ENCODE results near the gene RAPGEF2. TPM values are rescaled to one million over a fixed set of nuclear protein-coding genes. Genes with fewer than 3 reads are reported as not detected.
"Not testable (repeated sequence)": the region's sequence is repeated elsewhere in the genome, so short reads cannot be mapped to it uniquely, and the experiment has no call there.

The RAPGEF2 gene
- total RNA-seq, 2 donors from 2014 or later: 38.2 to 46.7 TPM

DNA sequence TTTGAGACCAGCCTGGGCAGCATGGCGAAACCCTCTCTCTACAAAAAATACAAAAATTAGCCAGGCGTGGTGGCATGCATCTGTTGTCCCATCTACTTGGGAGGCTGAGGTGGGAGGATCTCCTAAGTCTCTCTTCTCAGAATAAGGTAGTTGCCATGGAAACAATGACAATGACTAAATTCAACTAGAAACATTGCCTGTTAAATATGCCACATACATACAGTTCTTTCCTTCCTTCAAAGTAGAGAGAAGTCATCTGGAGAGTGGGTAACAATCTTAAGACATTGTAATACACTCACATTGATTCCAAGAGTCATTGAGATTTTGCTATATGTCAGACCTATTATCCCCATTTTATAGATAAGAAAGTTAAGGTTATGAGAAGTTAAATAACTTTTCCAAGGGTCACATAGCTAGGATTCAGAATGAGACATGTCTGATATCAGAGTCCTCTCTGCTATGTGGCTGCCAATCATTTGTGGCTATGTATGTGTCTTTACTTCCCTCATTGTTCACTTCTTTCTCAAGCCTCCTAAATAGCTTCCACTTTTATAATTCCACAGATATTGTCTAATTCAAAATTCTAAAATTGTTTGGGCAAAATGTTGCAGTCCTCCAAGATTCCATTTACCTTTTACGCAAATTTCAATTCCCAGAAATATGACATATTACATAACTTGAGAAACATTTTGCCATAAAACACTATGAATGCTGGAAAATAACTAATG, 37.2 kb upstream of the RAPGEF2 start:
- Histone ChIP-seq H3K4me1 (peaks cover 5% of the 10 kb centered on the region), H3K36me3 (replicated peaks in 1 of 2; ENCODE audit: insufficient read depth in 1 of 2, low read depth in 2 of 2) (no peaks in the 10 kb centered on the region), H3K4me3 (no peak overlapping the region), H3K9me3 (no peaks in the 10 kb centered on the region), H3K27me3 (no peaks in the 10 kb centered on the region), H3K27ac (no peak overlapping the region)
- 97 to 100% methylated on average over 3 of the region's 3 CpGs for WGBS, 2 donors
- DNase-seq (no peak), ATAC-seq (no peak)
- intact Hi-C loops (cut with DNase I): no loop called here
- TF ChIP-seq, protein P1, sequence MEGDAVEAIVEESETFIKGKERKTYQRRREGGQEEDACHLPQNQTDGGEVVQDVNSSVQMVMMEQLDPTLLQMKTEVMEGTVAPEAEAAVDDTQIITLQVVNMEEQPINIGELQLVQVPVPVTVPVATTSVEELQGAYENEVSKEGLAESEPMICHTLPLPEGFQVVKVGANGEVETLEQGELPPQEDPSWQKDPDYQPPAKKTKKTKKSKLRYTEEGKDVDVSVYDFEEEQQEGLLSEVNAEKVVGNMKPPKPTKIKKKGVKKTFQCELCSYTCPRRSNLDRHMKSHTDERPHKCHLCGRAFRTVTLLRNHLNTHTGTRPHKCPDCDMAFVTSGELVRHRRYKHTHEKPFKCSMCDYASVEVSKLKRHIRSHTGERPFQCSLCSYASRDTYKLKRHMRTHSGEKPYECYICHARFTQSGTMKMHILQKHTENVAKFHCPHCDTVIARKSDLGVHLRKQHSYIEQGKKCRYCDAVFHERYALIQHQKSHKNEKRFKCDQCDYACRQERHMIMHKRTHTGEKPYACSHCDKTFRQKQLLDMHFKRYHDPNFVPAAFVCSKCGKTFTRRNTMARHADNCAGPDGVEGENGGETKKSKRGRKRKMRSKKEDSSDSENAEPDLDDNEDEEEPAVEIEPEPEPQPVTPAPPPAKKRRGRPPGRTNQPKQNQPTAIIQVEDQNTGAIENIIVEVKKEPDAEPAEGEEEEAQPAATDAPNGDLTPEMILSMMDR (IDR thresholded peaks at IDR 0.05): no peak
- no peak for TF ChIP-seq POLR2A (IDR thresholded peaks at IDR 0.05)

DNA sequence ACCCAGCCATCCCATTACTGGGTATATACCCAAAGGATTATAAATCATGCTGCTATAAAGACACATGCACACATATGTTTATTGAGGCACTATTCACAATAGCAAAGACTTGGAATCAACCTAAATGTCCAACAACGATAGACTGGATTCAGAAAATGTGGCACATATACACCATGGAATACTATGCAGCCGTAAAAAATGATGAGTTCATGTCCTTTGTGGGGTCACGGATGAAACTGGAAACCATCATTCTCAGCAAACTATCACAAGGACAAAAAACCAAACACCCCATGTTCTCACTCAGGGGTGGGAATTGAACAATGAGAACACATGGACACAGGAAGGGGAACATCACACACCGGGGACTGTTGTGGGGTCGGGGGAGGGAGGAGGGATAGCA, 34.7 kb upstream of the RAPGEF2 start:
- intact Hi-C loops (cut with DNase I); H3K27me3 ChIP-seq; H3K27ac ChIP-seq; DNase-seq; H3K36me3 ChIP-seq (replicated peaks in 1 of 2; ENCODE audit: insufficient read depth in 1 of 2, low read depth in 2 of 2); ATAC-seq; H3K4me3 ChIP-seq; H3K4me1 ChIP-seq; H3K9me3 ChIP-seq: not testable (repeated sequence)
- 90 to 93% methylated on average over 3 to 5 of the region's 5 CpGs for WGBS, 2 donors

DNA sequence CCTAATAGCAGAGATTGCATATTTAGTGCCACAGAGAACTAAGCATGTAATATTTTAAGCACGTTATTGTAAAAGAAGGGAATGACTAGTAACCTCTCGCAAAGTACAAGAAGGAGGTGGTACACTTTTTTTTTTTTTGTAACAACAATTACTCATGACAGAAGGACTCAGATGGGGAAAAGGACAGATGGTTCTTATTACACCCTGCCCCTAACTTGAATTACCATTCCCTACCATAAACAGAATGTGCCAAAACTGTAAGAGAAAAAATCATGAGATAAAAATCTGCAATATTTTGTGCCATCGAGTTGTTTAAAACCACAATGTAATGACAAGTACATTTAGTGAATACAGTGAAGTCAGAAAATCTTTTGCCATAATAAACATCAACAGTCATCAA, 33.0 kb upstream of the RAPGEF2 start:
- WGBS, 2 donors: 75 to 79% methylated on average over 3 of the region's 3 CpGs
- DNase-seq (no peak), ATAC-seq (no peak)
- Histone ChIP-seq H3K36me3 (replicated peaks in 1 of 2; ENCODE audit: insufficient read depth in 1 of 2, low read depth in 2 of 2) (no peaks in the 10 kb centered on the region), H3K27ac (no peak overlapping the region), H3K9me3 (no peaks in the 10 kb centered on the region), H3K4me1 (peaks cover 5% of the 10 kb centered on the region), H3K27me3 (no peaks in the 10 kb centered on the region), H3K4me3 (no peak overlapping the region)
- no peak for TF ChIP-seq POLR2A (IDR thresholded peaks at IDR 0.05)
- TF ChIP-seq, protein P1 (IDR thresholded peaks at IDR 0.05): no peak
- intact Hi-C loops (cut with DNase I): no loop called here

DNA sequence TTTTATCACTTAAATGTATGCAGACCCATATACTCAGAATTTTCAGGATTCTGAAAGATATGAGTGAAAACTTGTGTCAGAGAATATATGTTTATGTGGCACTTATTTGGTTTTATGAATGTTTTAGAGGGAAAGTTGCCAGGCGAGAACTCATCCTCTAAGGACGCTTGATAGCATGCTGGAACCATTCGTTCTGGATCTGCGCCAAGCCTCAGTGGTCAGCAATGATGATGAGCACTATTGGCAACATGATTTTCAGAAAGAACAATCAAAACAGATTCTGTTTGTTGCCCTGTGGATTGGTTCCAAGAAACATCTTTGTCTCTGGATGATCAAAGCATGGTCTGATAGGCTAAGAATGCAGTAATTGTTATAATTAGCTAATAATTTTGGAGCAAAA, 32.1 kb upstream of the RAPGEF2 start:
- 77 to 79% methylated on average over 4 of the region's 4 CpGs for WGBS, 2 donors
- no peak overlapping the region for H3K4me3 ChIP-seq

DNA sequence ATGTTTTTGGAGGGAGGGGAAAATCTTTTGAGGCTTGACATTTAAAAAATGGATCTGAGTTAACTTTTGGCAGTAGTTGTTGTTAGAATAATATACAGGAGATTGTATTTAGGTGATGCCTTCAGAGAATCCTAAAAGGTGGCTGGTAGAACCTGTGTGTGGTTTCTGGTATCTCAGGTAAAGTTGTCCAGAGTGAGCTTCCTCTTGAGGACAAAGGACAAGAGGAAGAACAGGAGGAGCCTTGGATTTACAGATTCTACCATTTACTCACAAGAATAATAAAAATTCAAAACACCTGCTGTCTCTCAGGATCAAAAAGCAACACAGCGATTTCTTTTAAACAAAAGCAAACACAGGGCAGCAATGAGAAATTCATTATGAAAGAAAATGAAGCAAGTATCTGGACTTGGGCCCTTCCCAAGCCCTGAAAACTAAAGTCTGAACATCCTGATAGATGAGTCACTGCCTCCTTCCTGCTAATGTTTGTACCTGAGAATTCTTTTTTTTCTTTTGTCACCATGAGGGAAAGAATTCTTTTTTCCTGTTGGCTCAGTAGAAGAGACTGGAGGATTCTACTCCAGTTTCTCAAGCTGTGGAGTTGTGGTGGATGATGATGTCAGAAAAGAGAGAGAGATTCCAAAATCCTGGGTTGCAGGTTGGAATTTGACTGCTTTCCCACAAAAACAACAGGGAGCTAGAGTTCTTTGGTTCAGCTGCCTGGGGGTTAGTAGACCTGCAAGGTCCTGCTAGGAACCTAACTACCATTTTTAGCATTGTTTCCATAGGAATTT, 31.5 kb upstream of the RAPGEF2 start:
- H3K36me3 ChIP-seq (replicated peaks in 1 of 2; ENCODE audit: insufficient read depth in 1 of 2, low read depth in 2 of 2): no peaks in the 10 kb centered on the region
- intact Hi-C loops (cut with DNase I): no loop called here
- H3K27me3 ChIP-seq: no peaks in the 10 kb centered on the region
- H3K4me1 ChIP-seq: peaks cover 5% of the 10 kb centered on the region
- no peak overlapping the region for H3K4me3 ChIP-seq
- 26 to 27% methylated on average over 1 of the region's 1 CpG for WGBS, 2 donors
- H3K9me3 ChIP-seq: no peaks in the 10 kb centered on the region
- ATAC-seq (peak; percentile 45), DNase-seq (no peak)
- TF ChIP-seq, protein P1 (IDR thresholded peaks at IDR 0.05): no peak
- no peak for TF ChIP-seq POLR2A (IDR thresholded peaks at IDR 0.05)
- H3K27ac ChIP-seq: peak overlapping the region in 2 of 4 donors; percentile 43 to 50

More for the DNA sequence above, 32.1 kb upstream of the RAPGEF2 start:
- DNase-seq: no peak
- intact Hi-C loops (cut with DNase I): no loop called here
- Histone ChIP-seq H3K27me3 (no peaks in the 10 kb centered on the region), H3K36me3 (replicated peaks in 1 of 2; ENCODE audit: insufficient read depth in 1 of 2, low read depth in 2 of 2) (no peaks in the 10 kb centered on the region), H3K4me1 (peaks cover 5% of the 10 kb centered on the region), H3K27ac (peak overlapping the region in 1 of 4 donors; percentile 43), H3K9me3 (no peaks in the 10 kb centered on the region)
- TF ChIP-seq, protein P1 (IDR thresholded peaks at IDR 0.05): no peak
- TF ChIP-seq POLR2A (IDR thresholded peaks at IDR 0.05): no peak
- ATAC-seq: no peak
